K562 (cell line): ENCODE results near the gene ZNF546. TPM values are rescaled to one million over a fixed set of nuclear protein-coding genes. Genes with fewer than 3 reads are reported as not detected.

Experiments used
- ARID1B ChIP-seq: fragments of 450-650 bp; IDR thresholded peaks from 2 replicates; pipeline ENCODE4 v1.6.1; 2016; ENCODE audit warnings: antibody characterized with exemption, mild to moderate bottlenecking, inconsistent platforms
- BRD4 ChIP-seq: fragments of 200-600 bp; sonication (generic); IDR thresholded peaks from 2 replicates; pipeline ENCODE4 v1.6.1; 2017; ENCODE audit warnings: inconsistent platforms
- BRD9 ChIP-seq: fragments of 450-650 bp; IDR thresholded peaks from 2 replicates; pipeline ENCODE4 v1.6.1; 2018; ENCODE audit warnings: low read depth; ENCODE audit not compliant: partially characterized antibody
- CEBPG ChIP-seq, 3 experiments: fragments of 200-800 bp in 1 of 3; sonication (Bioruptor generic) in 1 of 3; sonication (generic) in 1 of 3; formaldehyde crosslinking in 1 of 3; IDR thresholded peaks in 2 of 3; conservative IDR thresholded peaks in 1 of 3; 2 replicates each; pipeline versions ENCODE4 v1.6.1 to v1.8.0; 2016 to 2022; ENCODE audit warnings: missing compliant biosample characterization in 2 of 3, missing genetic modification characterization in 2 of 3, mild to moderate bottlenecking in 1 of 3, missing genetic modification reagents in 1 of 3
- DPF2 ChIP-seq: fragments of 450-650 bp; IDR thresholded peaks from 2 replicates; pipeline ENCODE4 v1.6.1; 2016
- ETV1 ChIP-seq: fragments of 450-650 bp; conservative IDR thresholded peaks from 2 replicates; pipeline ENCODE4 v1.6.1; 2016; ENCODE audit warnings: missing genetic modification characterization, control low read depth, low read depth, missing compliant biosample characterization
- MYBL2 ChIP-seq, 2 experiments: fragments of 450-650 bp in 1 of 2; sonication (generic) in 1 of 2; formaldehyde crosslinking in 1 of 2; IDR thresholded peaks; 2 replicates each; pipeline versions ENCODE4 v1.6.1 to v1.8.1; 2017 to 2022; ENCODE audit warnings: borderline replicate concordance in 1 of 2, inconsistent platforms in 1 of 2, low read depth in 1 of 2, mild to moderate bottlenecking in 1 of 2, missing genetic modification reagents in 1 of 2, moderate library complexity in 1 of 2
- NCOA6 ChIP-seq: fragments of 450-650 bp; IDR thresholded peaks from 2 replicates; pipeline ENCODE4 v1.6.1; 2017; ENCODE audit warnings: mild to moderate bottlenecking
- PHF8 ChIP-seq: fragments of 200-600 bp; sonication (generic); IDR thresholded peaks from 2 replicates; pipeline ENCODE4 v1.6.1; 2012; ENCODE audit warnings: mixed run types, mild to moderate bottlenecking, inconsistent platforms, low read length, moderate library complexity, borderline replicate concordance
- RBM15 ChIP-seq: fragments of 200-400 bp; formaldehyde crosslinking; IDR thresholded peaks from 2 replicates; pipeline ENCODE4 v1.6.1; 2018; ENCODE audit warnings: mild to moderate bottlenecking, low read length, moderate library complexity; ENCODE audit not compliant: insufficient read depth
- SIX5 ChIP-seq, 2 experiments: IDR thresholded peaks; 2 replicates each; pipeline ENCODE4 v1.6.1; 2011; ENCODE audit warnings: low read length in 2 of 2, borderline replicate concordance in 1 of 2, low read depth in 1 of 2, mild to moderate bottlenecking in 1 of 2, moderate library complexity in 1 of 2; ENCODE audit not compliant: insufficient read depth in 1 of 2
- SMARCA4 ChIP-seq: fragments of 450-650 bp; IDR thresholded peaks from 2 replicates; pipeline ENCODE4 v1.6.1; 2016
- STAT5B ChIP-seq: fragments of 250-450 bp; sonication (Bioruptor Pico); IDR thresholded peaks from 2 replicates; pipeline ENCODE4 v1.8.0; 2021; ENCODE audit warnings: mild to moderate bottlenecking, inconsistent platforms
- TEAD2 ChIP-seq: fragments of 450-650 bp; IDR thresholded peaks from 2 replicates; pipeline ENCODE4 v1.6.1; 2016; ENCODE audit warnings: missing genetic modification characterization, control low read depth, missing compliant biosample characterization
- ZNF133 ChIP-seq: fragments of 250-450 bp; sonication (Bioruptor Pico); IDR thresholded peaks from 2 replicates; pipeline ENCODE4 v1.4.0; 2020; ENCODE audit warnings: mild to moderate bottlenecking
- ZNF184 ChIP-seq: sonication (generic); formaldehyde crosslinking; IDR thresholded peaks from 2 replicates; pipeline ENCODE4 v1.5.0; 2020; ENCODE audit warnings: missing genetic modification reagents
- ZNF23 ChIP-seq: fragments of 250-450 bp; sonication (Bioruptor Pico); IDR thresholded peaks from 2 replicates; pipeline ENCODE4 v1.4.0; 2020; ENCODE audit warnings: mild to moderate bottlenecking
- ZNF316 ChIP-seq: fragments of 450-650 bp; IDR thresholded peaks from 2 replicates; pipeline ENCODE4 v1.6.1; 2016
- ZNF561 ChIP-seq: fragments of 450-650 bp; formaldehyde crosslinking; conservative IDR thresholded peaks from 2 replicates; pipeline ENCODE4 v1.4.0; 2020; ENCODE audit warnings: mild to moderate bottlenecking, moderate library complexity
- ZNF583 ChIP-seq: fragments of 250-450 bp; sonication (Bioruptor Pico); IDR thresholded peaks from 2 replicates; pipeline ENCODE4 v1.4.0; 2020
- ZNF696 ChIP-seq: fragments of 250-450 bp; sonication (Bioruptor Pico); conservative IDR thresholded peaks from 2 replicates; pipeline ENCODE4 v1.4.0; 2020; ENCODE audit warnings: mild to moderate bottlenecking, moderate library complexity
- ZNF707 ChIP-seq: fragments of 250-450 bp; sonication (Bioruptor Pico); conservative IDR thresholded peaks from 2 replicates; pipeline ENCODE4 v1.8.0; 2022; ENCODE audit warnings: inconsistent platforms, mild to moderate bottlenecking, moderate library complexity
- polyA plus RNA-seq, 8 experiments: library from polyadenylated mRNA; depleted of rRNA in 4 of 8; stranded (reverse) in 5 of 8; unstranded in 3 of 8; fragments of >200 nt; fragmentation: Nextera tagmentation in 2 of 8; fragmentation: Illumina TruSeq in 1 of 8; extraction: Ambion mirVana in 2 of 8; extraction: Trizol in 1 of 8; gene quantifications; 2 replicates each; pipeline versions ENCODE4 v1.2.1 to v1.2.3, GENCODE V29; 2011 to 2014; ENCODE audit warnings: inconsistent platforms in 1 of 8, missing spikeins in 1 of 8
- total RNA-seq, 7 experiments: library from RNA; depleted of rRNA in 6 of 7; stranded (reverse); fragments of >200 nt in 6 of 7; fragmentation: Illumina TruSeq in 2 of 7; extraction: Trizol in 2 of 7; gene quantifications; 2 replicates each; pipeline versions ENCODE4 v1.2.1 to v1.2.3, GENCODE V29; 2011 to 2021; ENCODE audit warnings: low replicate concordance in 1 of 7
- TF ChIP-seq, protein P1 (sequence below): fragments of 250-450 bp; sonication (Bioruptor Pico); IDR thresholded peaks from 2 replicates; pipeline ENCODE4 v1.8.0; 2021; ENCODE audit warnings: mild to moderate bottlenecking, moderate library complexity
- TF ChIP-seq, protein P2 (sequence below): sonication (generic); formaldehyde crosslinking; IDR thresholded peaks from 2 replicates; pipeline ENCODE4 v1.8.0; 2022; ENCODE audit warnings: missing genetic modification reagents, mild to moderate bottlenecking, borderline replicate concordance
- TF ChIP-seq, protein P3 (sequence below), 2 experiments: fragments of 450-650 bp in 1 of 2; sonication (generic) in 1 of 2; formaldehyde crosslinking; conservative IDR thresholded peaks; 2 replicates each; pipeline versions ENCODE4 v1.4.0 to v1.8.1; 2020 to 2022; ENCODE audit warnings: mild to moderate bottlenecking in 1 of 2, missing genetic modification reagents in 1 of 2

The ZNF546 gene
- total and polyA plus RNA-seq, 9 of the 15 experiments (the other 6 are each of a cell fraction or from before 2014, with no cell fraction given), result 0.73 to 5.1 (median 2.2) TPM

DNA sequence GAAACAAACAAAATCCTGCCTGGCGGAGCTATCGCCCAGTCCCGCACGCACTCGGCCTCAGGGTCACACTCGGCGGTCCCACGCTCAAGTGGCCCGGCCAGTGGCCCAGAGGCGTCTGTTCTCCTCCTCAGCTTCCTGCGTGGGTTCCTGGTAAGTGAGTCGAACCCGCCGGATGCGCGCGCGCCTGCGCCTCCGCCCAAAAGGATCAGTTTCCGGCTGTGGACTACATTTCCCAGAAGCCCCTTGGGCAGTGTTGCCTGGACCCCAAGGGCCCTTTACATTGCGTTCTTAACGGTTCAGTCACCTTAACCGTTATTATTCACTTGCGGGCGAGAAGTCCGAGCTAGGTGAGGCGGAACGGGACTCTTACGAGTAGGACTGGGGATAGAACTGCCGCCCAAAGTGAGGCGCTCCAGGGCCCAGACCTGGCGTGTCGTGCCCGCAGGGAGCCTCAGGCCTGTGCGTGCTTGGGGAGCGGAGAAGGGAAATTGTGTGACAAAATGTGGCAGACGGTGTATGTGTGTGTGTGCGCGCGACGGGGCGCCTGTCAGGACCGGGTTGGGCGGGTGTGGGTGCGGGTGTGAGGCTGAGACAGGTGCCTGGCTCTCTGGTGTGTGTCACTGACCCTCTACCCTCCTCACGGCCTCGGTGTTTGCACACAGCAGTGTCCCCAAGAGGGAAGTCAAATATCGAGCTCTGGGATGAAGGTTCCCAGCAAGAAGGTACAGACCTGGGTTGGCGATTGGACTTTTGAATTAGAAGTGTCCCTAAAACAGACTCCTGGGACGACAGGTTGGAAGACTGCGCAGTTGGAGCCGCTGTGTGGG, at the start of gene ZNF546 (continued):
- TF ChIP-seq, protein P1, sequence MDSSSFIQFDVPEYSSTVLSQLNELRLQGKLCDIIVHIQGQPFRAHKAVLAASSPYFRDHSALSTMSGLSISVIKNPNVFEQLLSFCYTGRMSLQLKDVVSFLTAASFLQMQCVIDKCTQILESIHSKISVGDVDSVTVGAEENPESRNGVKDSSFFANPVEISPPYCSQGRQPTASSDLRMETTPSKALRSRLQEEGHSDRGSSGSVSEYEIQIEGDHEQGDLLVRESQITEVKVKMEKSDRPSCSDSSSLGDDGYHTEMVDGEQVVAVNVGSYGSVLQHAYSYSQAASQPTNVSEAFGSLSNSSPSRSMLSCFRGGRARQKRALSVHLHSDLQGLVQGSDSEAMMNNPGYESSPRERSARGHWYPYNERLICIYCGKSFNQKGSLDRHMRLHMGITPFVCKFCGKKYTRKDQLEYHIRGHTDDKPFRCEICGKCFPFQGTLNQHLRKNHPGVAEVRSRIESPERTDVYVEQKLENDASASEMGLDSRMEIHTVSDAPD (CRISPR knock-in tag), result no peak
- peak; percentile 77 for TF ChIP-seq MYBL2 (IDR thresholded peaks at IDR 0.05; ENCODE audit: low read depth)
- TF ChIP-seq MYBL2 (CRISPR knock-in tag; IDR thresholded peaks at IDR 0.05; ENCODE audit: borderline replicate concordance), result no peak
- TF ChIP-seq CEBPG (CRISPR knock-in tag; IDR thresholded peaks at IDR 0.05), result no peak
- TF ChIP-seq CEBPG (tag; conservative IDR thresholded peaks at IDR 0.05 in 1 of 2, IDR thresholded peaks at IDR 0.05 in 1 of 2), result no peak
- TF ChIP-seq RBM15, result no peak
- TF ChIP-seq ZNF583, result no peak
- no peak for TF ChIP-seq STAT5B (CRISPR knock-in tag)
- TF ChIP-seq SIX5 (IDR thresholded peaks at IDR 0.05; ENCODE audit: borderline replicate concordance in 1 of 2, insufficient read depth in 1 of 2, low read depth in 1 of 2, low read length in 2 of 2), result peak; percentile 73 to 78
- no peak for TF ChIP-seq ZNF707 (CRISPR knock-in tag)
- TF ChIP-seq ZNF133, result no peak
- TF ChIP-seq ZNF184, result no peak
- no peak for TF ChIP-seq SMARCA4
- no peak for TF ChIP-seq DPF2
- TF ChIP-seq, protein P2, sequence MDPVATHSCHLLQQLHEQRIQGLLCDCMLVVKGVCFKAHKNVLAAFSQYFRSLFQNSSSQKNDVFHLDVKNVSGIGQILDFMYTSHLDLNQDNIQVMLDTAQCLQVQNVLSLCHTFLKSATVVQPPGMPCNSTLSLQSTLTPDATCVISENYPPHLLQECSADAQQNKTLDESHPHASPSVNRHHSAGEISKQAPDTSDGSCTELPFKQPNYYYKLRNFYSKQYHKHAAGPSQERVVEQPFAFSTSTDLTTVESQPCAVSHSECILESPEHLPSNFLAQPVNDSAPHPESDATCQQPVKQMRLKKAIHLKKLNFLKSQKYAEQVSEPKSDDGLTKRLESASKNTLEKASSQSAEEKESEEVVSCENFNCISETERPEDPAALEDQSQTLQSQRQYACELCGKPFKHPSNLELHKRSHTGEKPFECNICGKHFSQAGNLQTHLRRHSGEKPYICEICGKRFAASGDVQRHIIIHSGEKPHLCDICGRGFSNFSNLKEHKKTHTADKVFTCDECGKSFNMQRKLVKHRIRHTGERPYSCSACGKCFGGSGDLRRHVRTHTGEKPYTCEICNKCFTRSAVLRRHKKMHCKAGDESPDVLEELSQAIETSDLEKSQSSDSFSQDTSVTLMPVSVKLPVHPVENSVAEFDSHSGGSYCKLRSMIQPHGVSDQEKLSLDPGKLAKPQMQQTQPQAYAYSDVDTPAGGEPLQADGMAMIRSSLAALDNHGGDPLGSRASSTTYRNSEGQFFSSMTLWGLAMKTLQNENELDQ, result no peak
- TF ChIP-seq ARID1B, result no peak; the same call in 1 of the 2 replicates
- TF ChIP-seq ETV1 (tag), result peak; percentile 74
- peak; percentile 99 for TF ChIP-seq PHF8
- no peak for TF ChIP-seq BRD9
- TF ChIP-seq ZNF316, result peak; percentile 27; the same call in 1 of the 2 replicates
- no peak for TF ChIP-seq TEAD2
- no peak for TF ChIP-seq NCOA6
- TF ChIP-seq ZNF23 (CRISPR knock-in tag), result no peak
- TF ChIP-seq, protein P3, sequence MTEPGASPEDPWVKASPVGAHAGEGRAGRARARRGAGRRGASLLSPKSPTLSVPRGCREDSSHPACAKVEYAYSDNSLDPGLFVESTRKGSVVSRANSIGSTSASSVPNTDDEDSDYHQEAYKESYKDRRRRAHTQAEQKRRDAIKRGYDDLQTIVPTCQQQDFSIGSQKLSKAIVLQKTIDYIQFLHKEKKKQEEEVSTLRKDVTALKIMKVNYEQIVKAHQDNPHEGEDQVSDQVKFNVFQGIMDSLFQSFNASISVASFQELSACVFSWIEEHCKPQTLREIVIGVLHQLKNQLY (CRISPR knock-in tag; conservative IDR thresholded peaks at IDR 0.05), result 0 out of 4 replicates have a peak, but pooled peaks of 1 of the 2 experiments have one; percentile 46
- TF ChIP-seq BRD4, result no peak
- TF ChIP-seq ZNF696 (CRISPR knock-in tag), result no peak
- TF ChIP-seq ZNF561, result no peak
